Neural crest cell (in vitro differentiated cells): ENCODE measurements around the gene RAB12. TPM values are rescaled to one million over a fixed set of nuclear protein-coding genes. Genes with fewer than 3 reads are reported as not detected.

Experiments used
- DNase-seq: peaks from one replicate; pipeline ENCODE4 v3.0.0; 2021; ENCODE audit warnings: low read depth, mixed read lengths, low spot score
- H3K27ac Mint-ChIP-seq: one replicate; pipeline ENCODE4 v1.8.0; 2021; ENCODE audit warnings: mild to moderate bottlenecking, mixed read lengths; ENCODE audit not compliant: unreplicated experiment
- H3K27me3 Mint-ChIP-seq: 2 replicates; pipeline ENCODE4 v1.8.0; 2021; ENCODE audit warnings: low read depth, mild to moderate bottlenecking, mixed read lengths
- H3K36me3 Mint-ChIP-seq: 2 replicates; pipeline ENCODE4 v1.8.0; 2021; ENCODE audit warnings: low read depth, mild to moderate bottlenecking, mixed read lengths
- H3K4me1 Mint-ChIP-seq: 2 replicates; pipeline ENCODE4 v1.8.0; 2021; ENCODE audit warnings: mixed read lengths
- H3K4me3 Mint-ChIP-seq: one replicate; pipeline ENCODE4 v1.8.0; 2021; ENCODE audit warnings: mild to moderate bottlenecking, mixed read lengths
- H3K9me3 Mint-ChIP-seq: 2 replicates; pipeline ENCODE4 v1.8.0; 2021; ENCODE audit warnings: mixed read lengths
- CTCF ChIP-seq: fragments of 200-600 bp; sonication (generic); conservative IDR thresholded peaks from 2 replicates; pipeline ENCODE4 v1.5.0; 2021; ENCODE audit warnings: antibody characterized with exemption, mild to moderate bottlenecking
- total RNA-seq: library from RNA; stranded (reverse); gene quantifications from 2 replicates; pipeline ENCODE4 v1.2.1, GENCODE V29; 2021

Gene RAB12
- total RNA-seq, 1 donor from 2014 or later: 26.5 TPM

- no peak for DNase-seq
- TF ChIP-seq CTCF: no peak
- Mint-ChIP-seq H3K4me1 (peaks cover 1% of the 10 kb centered on the region), H3K9me3 (no peaks in the 10 kb centered on the region), H3K4me3 (no peak overlapping the region), H3K27ac (no peak overlapping the region), H3K36me3 (no peaks in the 10 kb centered on the region), H3K27me3 (peaks cover 5% of the 10 kb centered on the region)
Measured at GRCh38 chr18:8668381-8668780, 59.1 kb downstream of the RAB12 start.

GRCh38 chr18:8669571-8669970, 60.3 kb downstream of the RAB12 start:
- no peak for DNase-seq

GRCh38 chr18:8673256-8674209, 64.3 kb downstream of the RAB12 start:
- Mint-ChIP-seq H3K36me3 (no peaks in the 10 kb centered on the region), H3K4me1 (no peaks in the 10 kb centered on the region), H3K4me3 (no peak overlapping the region), H3K27me3 (no peaks in the 10 kb centered on the region), H3K9me3 (no peaks in the 10 kb centered on the region), H3K27ac (no peak overlapping the region)
- no peak for DNase-seq
- no peak for TF ChIP-seq CTCF

More at GRCh38 chr18:8669571-8669970, 60.3 kb downstream of the RAB12 start:
- H3K4me1 Mint-ChIP-seq: no peaks in the 10 kb centered on the region
- TF ChIP-seq CTCF: no peak
- H3K9me3 Mint-ChIP-seq: no peaks in the 10 kb centered on the region
- H3K4me3 Mint-ChIP-seq: no peak overlapping the region
- no peaks in the 10 kb centered on the region for H3K36me3 Mint-ChIP-seq
- peaks cover 2% of the 10 kb centered on the region for H3K27me3 Mint-ChIP-seq
- H3K27ac Mint-ChIP-seq: no peak overlapping the region

GRCh38 chr18:8675057-8675456, 65.8 kb downstream of the RAB12 start:
- H3K4me3 Mint-ChIP-seq: no peak overlapping the region
- no peaks in the 10 kb centered on the region for H3K27me3 Mint-ChIP-seq
- DNase-seq: no peak
- H3K4me1 Mint-ChIP-seq: no peaks in the 10 kb centered on the region
- TF ChIP-seq CTCF: no peak
- H3K27ac Mint-ChIP-seq: no peak overlapping the region
- no peaks in the 10 kb centered on the region for H3K9me3 Mint-ChIP-seq
- no peaks in the 10 kb centered on the region for H3K36me3 Mint-ChIP-seq

GRCh38 chr18:8681196-8681595, 72.0 kb downstream of the RAB12 start:
- H3K36me3 Mint-ChIP-seq: no peaks in the 10 kb centered on the region

More at GRCh38 chr18:8681196-8681595, 72.0 kb downstream of the RAB12 start:
- Mint-ChIP-seq H3K4me3 (no peak overlapping the region), H3K9me3 (no peaks in the 10 kb centered on the region), H3K27ac (peak overlapping the region; percentile 14), H3K27me3 (no peaks in the 10 kb centered on the region), H3K4me1 (peaks cover 16% of the 10 kb centered on the region)
- no peak for TF ChIP-seq CTCF
- no peak for DNase-seq
